ENCODE data around the gene INAFM1.
"Not testable (repeated sequence)": the region's sequence is repeated elsewhere in the genome, so short reads cannot be mapped to it uniquely, and the experiment has no call there.

Gene INAFM1

DNA sequence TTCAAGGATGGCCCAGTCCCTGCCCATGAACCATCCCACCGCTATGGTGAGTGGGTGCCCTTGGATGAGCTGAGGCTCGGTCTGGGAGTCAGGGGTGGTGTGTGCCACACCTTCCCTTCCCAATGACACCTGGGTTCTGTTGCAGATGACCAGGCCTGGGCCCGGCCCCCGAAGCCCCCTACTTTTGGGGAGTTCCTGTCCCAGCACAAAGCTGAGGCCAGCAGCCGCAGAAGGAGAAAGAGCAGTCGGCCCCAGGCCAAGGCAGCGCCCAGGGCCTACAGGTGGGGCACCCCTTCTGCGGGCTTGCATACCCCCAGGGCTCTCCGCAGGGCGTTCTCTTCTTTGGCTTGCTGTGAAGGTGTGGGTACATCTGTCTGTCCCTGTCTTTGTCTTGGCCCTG, 4.3 kb upstream of the INAFM1 start:
- no peak for DNase-seq

- DNase-seq = no peak
These were observed 2.7 kb upstream of the INAFM1 start for GRCh38 chr19:47271949-47272348.

DNA sequence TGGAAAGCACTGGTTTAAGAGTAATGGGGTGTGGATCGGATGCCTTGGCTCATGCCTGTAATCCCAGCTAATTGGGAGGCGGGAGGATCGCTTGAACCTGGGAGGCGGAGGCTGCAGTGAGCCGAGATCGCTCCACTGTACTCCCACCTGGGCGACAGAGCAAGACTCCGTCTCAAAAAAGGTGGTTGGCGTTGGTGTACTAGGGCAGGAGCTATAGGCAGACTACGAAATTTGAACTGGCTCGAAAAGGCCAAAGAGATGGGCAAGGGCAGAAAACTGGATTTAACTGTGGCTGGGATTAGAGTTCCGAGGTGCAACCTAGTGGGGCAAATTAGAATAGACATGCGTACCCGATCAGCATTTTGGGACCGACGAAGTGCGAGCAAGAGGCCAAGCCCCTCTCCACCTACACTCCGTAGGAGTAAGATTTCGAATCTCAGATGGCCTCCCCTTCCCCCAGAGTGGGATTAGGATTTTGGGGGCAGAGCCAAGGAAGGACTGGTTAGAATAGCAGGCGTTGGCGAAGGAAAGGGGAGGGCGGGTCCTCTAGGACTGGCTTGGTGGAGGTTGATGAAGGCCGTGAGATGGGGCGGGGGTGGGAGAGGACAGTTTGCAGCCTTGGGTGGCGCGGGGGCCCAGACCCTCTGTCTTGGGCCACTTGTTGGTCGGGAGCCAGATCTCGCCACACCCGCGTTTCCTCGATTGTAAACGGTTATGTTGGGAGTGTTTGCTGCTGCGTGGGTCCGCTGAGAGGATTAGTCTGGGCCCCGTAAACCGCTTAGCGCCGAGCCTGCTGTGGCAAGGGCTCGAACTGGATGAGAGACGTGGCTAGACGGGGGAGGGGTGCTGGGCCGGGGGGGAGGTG, 2.0 kb upstream of the INAFM1 start:
- no peak for DNase-seq

- peak; percentile 93 for DNase-seq
These were observed 1.2 kb upstream of the INAFM1 start for GRCh38 chr19:47273313-47274070.

- no peak for DNase-seq
These were observed 441 bp downstream of the INAFM1 start for GRCh38 chr19:47274891-47275761.

DNA sequence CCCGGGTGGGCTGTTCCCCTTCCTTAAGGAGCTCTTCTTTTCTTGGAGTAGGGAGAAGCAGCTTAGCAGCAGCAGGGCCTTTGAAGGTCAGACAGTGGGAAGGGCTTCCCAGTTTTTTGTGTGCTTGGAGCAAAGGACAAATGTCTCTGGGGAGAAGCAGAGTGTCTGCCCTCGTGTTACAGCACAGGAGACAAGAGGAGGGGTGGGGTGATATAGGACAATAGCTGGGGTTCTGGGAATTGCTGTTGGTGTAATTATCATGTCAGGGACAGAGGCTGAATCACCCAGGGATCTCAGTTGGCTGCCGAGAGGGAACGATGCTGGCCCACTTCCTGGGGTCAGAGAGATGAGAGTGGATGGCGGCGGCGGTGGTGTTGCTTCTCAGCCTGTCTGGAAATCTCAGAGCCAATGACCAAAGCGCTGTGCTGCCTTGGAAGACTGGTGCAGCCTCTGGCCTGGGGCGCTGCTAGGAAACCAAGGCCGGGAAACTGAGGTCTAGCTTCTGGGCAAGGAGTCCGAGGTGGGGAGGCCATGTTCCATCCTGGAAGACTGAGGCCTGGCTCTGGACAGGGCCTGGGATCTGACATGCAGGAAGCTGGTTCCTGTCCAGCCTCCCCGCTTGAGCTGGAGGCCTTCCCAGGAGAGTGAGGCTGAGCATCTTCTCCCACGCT, 1.2 kb downstream of the INAFM1 start:
- no peak for DNase-seq

GRCh38 chr19:47276513-47276912, 1.8 kb downstream of the INAFM1 start:
- not testable (repeated sequence) for DNase-seq

DNA sequence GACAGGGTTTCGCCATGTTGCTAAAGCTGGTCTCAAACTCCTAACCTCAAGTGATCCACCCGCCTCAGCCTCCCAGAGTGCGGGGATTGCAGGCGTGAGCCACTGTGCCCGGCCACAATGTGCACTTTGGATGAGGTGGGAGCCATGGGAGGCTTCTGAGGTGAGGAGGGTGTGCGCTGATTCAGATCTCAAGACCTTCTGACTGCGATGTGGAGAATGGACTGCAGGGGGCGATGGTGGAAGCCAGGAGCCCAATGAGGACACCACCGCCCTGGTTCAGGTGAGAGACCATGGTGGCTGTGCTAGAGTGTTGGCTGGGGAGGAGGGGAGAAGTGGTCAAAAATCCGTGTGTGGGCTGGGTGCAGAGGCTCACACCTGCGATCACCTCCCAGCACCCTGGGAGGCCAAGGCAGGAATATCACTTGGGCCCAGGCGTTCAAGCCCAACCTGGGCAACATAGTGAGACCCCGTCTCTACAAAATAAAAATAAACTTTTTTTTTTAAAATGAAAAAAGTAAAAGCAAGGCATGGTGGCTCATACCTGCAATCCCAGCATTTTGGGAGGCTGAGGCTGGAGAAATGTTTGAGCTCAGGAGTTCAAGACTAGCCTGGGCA, 5.6 kb downstream of the INAFM1 start:
- DNase-seq = peak; percentile 65

- DNase-seq = no peak
These were observed 8.8 kb downstream of the INAFM1 start for GRCh38 chr19:47283405-47284059.

- peak; percentile 78 for DNase-seq
These were observed 9.7 kb downstream of the INAFM1 start for GRCh38 chr19:47284324-47284899.

GRCh38 chr19:47296036-47296435, 21.4 kb downstream of the INAFM1 start:
- DNase-seq = peak; percentile 87

DNA sequence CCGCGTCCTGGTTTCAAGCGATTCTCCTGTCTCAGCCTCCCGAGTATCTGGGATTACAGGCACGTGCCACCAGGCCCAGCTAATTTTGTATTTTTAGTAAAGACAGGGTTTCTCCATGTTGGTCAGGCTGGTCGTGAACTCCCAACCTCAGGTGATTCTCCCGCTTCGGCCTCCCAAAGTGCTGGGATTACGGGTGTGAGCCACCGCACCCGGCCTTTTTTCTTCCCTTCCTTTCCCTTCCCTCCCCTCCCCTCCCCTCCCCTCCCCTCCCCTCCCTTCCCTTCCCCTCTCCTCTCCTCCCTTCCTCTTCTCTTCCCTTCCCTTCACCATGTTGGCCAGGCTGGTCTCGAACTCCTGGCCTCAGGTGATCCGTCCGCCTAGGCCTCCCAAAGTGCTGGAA, 26.2 kb downstream of the INAFM1 start:
- DNase-seq = not testable (repeated sequence)

GRCh38 chr19:47302249-47302648, 27.6 kb downstream of the INAFM1 start:
- no peak for DNase-seq

GRCh38 chr19:47303966-47304365, 29.3 kb downstream of the INAFM1 start:
- no peak for DNase-seq

DNA sequence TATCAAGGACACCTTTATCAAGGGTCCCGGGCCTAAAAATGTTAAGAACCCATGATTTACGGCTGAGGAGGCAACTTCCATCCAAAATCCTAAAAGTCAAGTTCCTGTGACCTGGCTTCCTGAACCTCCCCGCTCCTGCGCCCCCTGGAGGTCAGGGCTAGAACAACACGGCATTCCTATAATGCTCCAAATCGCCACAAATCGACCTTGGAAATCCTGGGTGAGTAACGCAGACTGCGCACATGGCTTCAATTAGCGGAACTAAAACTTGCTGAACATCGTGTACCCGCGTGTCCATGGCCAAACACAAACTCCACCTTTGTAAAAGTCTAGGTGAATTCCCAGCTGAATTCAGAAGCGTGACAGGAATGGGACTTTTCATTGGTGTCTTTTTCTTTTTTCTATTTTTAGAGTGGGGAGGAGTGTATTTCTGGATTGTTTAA, 30.6 kb downstream of the INAFM1 start:
- DNase-seq = peak; percentile 56

DNA sequence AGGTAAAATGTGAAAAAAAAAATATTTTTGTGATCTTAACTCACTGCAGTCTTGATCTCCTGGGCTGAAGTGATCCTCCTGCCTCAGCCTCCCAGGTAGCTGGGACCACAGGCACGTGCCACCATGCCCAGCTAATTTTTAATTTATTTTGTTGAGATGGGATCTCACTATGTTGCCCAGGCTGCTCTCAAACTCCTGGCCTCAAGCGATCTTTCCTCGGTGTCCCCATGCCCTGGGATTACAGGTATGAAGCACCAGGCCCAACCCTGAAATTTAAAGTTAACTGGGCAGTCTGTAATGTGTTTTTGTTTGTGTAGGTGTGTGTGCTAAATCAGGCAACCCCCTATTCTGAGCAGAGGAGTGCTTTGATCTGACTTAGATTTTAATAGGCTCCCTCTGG, 31.6 kb downstream of the INAFM1 start:
- DNase-seq = no peak

GRCh38 chr19:47309038-47309437, 34.4 kb downstream of the INAFM1 start:
- no peak for DNase-seq

GRCh38 chr19:47309608-47310007, 34.9 kb downstream of the INAFM1 start, which contains the start of gene C5AR1:
Gene C5AR1 (plus strand): TSS chr19:47309861. CDS start chr19:47309896, 35 bp downstream.
- no peak for DNase-seq

GRCh38 chr19:47310323-47310722, 35.6 kb downstream of the INAFM1 start:
- no peak for DNase-seq

DNA sequence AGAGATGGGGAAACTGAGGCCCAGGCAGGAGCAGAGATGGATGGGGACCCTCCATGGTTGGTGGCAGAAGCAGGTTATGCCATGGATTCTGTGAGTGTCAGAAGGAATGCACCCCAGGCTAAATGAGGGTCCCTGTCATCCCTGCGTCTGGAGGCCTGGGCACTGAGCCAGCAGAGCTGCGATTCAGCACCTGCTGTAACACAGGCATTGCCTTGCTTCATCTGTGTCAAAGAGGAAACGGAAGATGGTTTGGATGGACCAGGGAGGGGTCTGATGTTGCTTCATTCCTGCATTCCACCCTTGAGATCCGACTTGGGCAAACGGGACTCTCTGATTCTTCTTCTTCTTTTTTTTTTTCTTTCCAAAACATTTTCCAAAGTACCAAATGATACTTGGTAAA, 36.1 kb downstream of the INAFM1 start:
- DNase-seq = no peak

All from CD4-positive, alpha-beta T cell treated with Interleukin-17A for 1 hour (primary cell).